IMR-90 (cell line): ENCODE results near the gene CLEC16A. TPM values are rescaled to one million over a fixed set of nuclear protein-coding genes. Genes with fewer than 3 reads are reported as not detected.

Experiments used
- ATAC-seq: fragments of 200-7000 bp; cut with Tn5 transposase; 2 replicates; pipeline ENCODE4 v1.9.1; 2020; ENCODE audit warnings: low read depth, mild to moderate bottlenecking, moderate library complexity
- BruUV-seq: library from RNA; stranded (reverse); fragments of 400-500 nt; replicated peaks from 2 replicates; lab custom pipeline; 2021; lab: Mats Ljungman, UMichigan
- CTCF ChIA-PET: fragments of 300-600 bp; formaldehyde crosslinking; extraction: SDS; loops from one replicate; lab custom pipeline; 2021; ENCODE audit warnings: antibody characterized with exemption; lab: Yijun Ruan, JAX
- POLR2A ChIA-PET: fragments of 300-600 bp; sonication (Branson Sonifier 250); formaldehyde crosslinking; loops from one replicate; lab custom pipeline; 2022; ENCODE audit warnings: antibody characterized with exemption; ENCODE audit not compliant: unreplicated experiment; lab: Charles Lee
- DNase-seq: peaks from one replicate; pipeline ENCODE4 v3.0.0; 2013
- H2AFZ ChIP-seq: replicated peaks from 2 replicates; pipeline ENCODE3; 2013; ENCODE audit warnings: low read length, mild to moderate bottlenecking; ENCODE audit not compliant: poor library complexity
- H2AK5ac ChIP-seq: 2 replicates; pipeline ENCODE4 v1.6.1; 2013; ENCODE audit warnings: low read depth, low read length, inconsistent platforms
- H2AK9ac ChIP-seq: replicated peaks from 2 replicates; pipeline ENCODE3; 2013; ENCODE audit warnings: mild to moderate bottlenecking, low read depth, low read length, moderate library complexity; ENCODE audit not compliant: poor library complexity
- H2BK120ac ChIP-seq: 2 replicates; pipeline ENCODE4 v1.6.1; 2013; ENCODE audit warnings: low read depth, low read length, inconsistent platforms
- H2BK15ac ChIP-seq: 3 replicates; pipeline ENCODE4 v1.6.1; 2013; ENCODE audit warnings: low read depth, low read length, inconsistent platforms
- H2BK20ac ChIP-seq: 2 replicates; pipeline ENCODE4 v1.6.1; 2013; ENCODE audit warnings: low read depth, mild to moderate bottlenecking, inconsistent platforms, low read length, moderate library complexity
- H2BK5ac ChIP-seq: 2 replicates; pipeline ENCODE4 v1.6.1; 2013; ENCODE audit warnings: mild to moderate bottlenecking, low read depth, low read length, inconsistent platforms; ENCODE audit not compliant: poor library complexity, severe bottlenecking
- H3K14ac ChIP-seq: replicated peaks from 2 replicates; pipeline ENCODE4 v1.6.1; 2013; ENCODE audit warnings: low read depth, low read length, inconsistent platforms
- H3K18ac ChIP-seq: 2 replicates; pipeline ENCODE4 v1.6.1; 2013; ENCODE audit warnings: low read depth, low read length, control low read depth
- H3K23ac ChIP-seq: 2 replicates; pipeline ENCODE4 v1.6.1; 2013; ENCODE audit warnings: low read depth, low read length, inconsistent platforms
- H3K27ac ChIP-seq: 2 replicates; pipeline ENCODE4 v1.5.1; 2013; ENCODE audit warnings: mild to moderate bottlenecking, control low read depth, low read length; ENCODE audit not compliant: insufficient read depth
- H3K27me3 ChIP-seq: 2 replicates; pipeline ENCODE4 v1.6.1; 2013; ENCODE audit warnings: low read length; ENCODE audit not compliant: control insufficient read depth, insufficient read depth
- H3K36me3 ChIP-seq: 2 replicates; pipeline ENCODE4 v1.6.1; 2013; ENCODE audit warnings: low read length, mixed read lengths; ENCODE audit not compliant: control insufficient read depth, insufficient read depth
- H3K4ac ChIP-seq: 2 replicates; pipeline ENCODE4 v1.6.1; 2013; ENCODE audit warnings: low read depth, low read length, inconsistent platforms
- H3K4me1 ChIP-seq: 2 replicates; pipeline ENCODE4 v1.6.1; 2013; ENCODE audit warnings: low read length, mixed read lengths; ENCODE audit not compliant: control insufficient read depth, insufficient read depth
- H3K4me2 ChIP-seq: 2 replicates; pipeline ENCODE4 v1.6.1; 2013; ENCODE audit warnings: low read depth, mild to moderate bottlenecking, control low read depth, low read length, moderate library complexity
- H3K4me3 ChIP-seq: 2 replicates; pipeline ENCODE4 v1.5.1; 2013; ENCODE audit warnings: low read depth, mild to moderate bottlenecking, control low read depth, low read length, moderate library complexity; ENCODE audit not compliant: insufficient read depth
- H3K56ac ChIP-seq: 2 replicates; pipeline ENCODE4 v1.6.1; 2013; ENCODE audit warnings: low read length, inconsistent platforms; ENCODE audit not compliant: insufficient read depth; ENCODE audit errors: extremely low read depth
- H3K79me1 ChIP-seq, 2 experiments: 2 replicates each; pipeline ENCODE4 v1.6.1; 2013; ENCODE audit warnings: low read length in 2 of 2, inconsistent platforms in 1 of 2, low read depth in 1 of 2
- H3K9ac ChIP-seq: 2 replicates; pipeline ENCODE4 v1.6.1; 2013; ENCODE audit warnings: low read depth, low read length, control low read depth
- H3K9me1 ChIP-seq: 2 replicates; pipeline ENCODE4 v1.6.1; 2013; ENCODE audit warnings: low read length, inconsistent platforms; ENCODE audit not compliant: insufficient read depth
- H3K9me3 ChIP-seq: 2 replicates; pipeline ENCODE4 v1.6.1; 2013; ENCODE audit warnings: low read length; ENCODE audit not compliant: control insufficient read depth, insufficient read depth
- H4K20me1 ChIP-seq: 2 replicates; pipeline ENCODE4 v1.6.1; 2013; ENCODE audit warnings: low read length, inconsistent platforms; ENCODE audit not compliant: insufficient read depth
- H4K5ac ChIP-seq: 2 replicates; pipeline ENCODE4 v1.6.1; 2013; ENCODE audit warnings: mild to moderate bottlenecking, low read depth, low read length, control low read depth
- H4K8ac ChIP-seq, 2 experiments: 2 replicates each; pipeline ENCODE4 v1.6.1; 2013; ENCODE audit warnings: low read depth in 2 of 2, low read length in 2 of 2, control low read depth in 1 of 2, inconsistent platforms in 1 of 2
- H4K91ac ChIP-seq: 2 replicates; pipeline ENCODE4 v1.6.1; 2013; ENCODE audit warnings: low read depth, low read length, inconsistent platforms; ENCODE audit not compliant: insufficient read depth
- CEBPB ChIP-seq: IDR thresholded peaks from 2 replicates; pipeline ENCODE4 v1.6.1; 2012; ENCODE audit warnings: low read depth, low read length, improper control_type of control experiment
- CHD1 ChIP-seq: IDR thresholded peaks from 2 replicates; pipeline ENCODE4 v1.6.1; 2012; ENCODE audit warnings: low read depth, low read length, improper control_type of control experiment
- FOS ChIP-seq: fragments of 150-350 bp; IDR thresholded peaks from 2 replicates; pipeline ENCODE4 v1.6.1; 2016; ENCODE audit warnings: low read depth, low read length
- MAFK ChIP-seq: IDR thresholded peaks from 2 replicates; pipeline ENCODE4 v1.6.1; 2012; ENCODE audit warnings: low read depth, low read length, improper control_type of control experiment
- MAZ ChIP-seq: IDR thresholded peaks from 2 replicates; pipeline ENCODE4 v1.6.1; 2012; ENCODE audit warnings: low read depth, mild to moderate bottlenecking, low read length, improper control_type of control experiment, moderate library complexity, borderline replicate concordance
- NFE2L2 ChIP-seq: fragments of 150-350 bp; IDR thresholded peaks from 2 replicates; pipeline ENCODE4 v1.6.1; 2016; ENCODE audit warnings: low read depth, mild to moderate bottlenecking, low read length
- POLR2A ChIP-seq: IDR thresholded peaks from 2 replicates; pipeline ENCODE4 v1.6.1; 2012; ENCODE audit warnings: mild to moderate bottlenecking, low read depth, low read length
- RCOR1 ChIP-seq: IDR thresholded peaks from 2 replicates; pipeline ENCODE4 v1.6.1; 2012; ENCODE audit warnings: mild to moderate bottlenecking, low read length, improper control_type of control experiment; ENCODE audit not compliant: insufficient replicate concordance
- RFX5 ChIP-seq: IDR thresholded peaks from 2 replicates; pipeline ENCODE4 v1.8.0; 2012; ENCODE audit warnings: low read depth, mild to moderate bottlenecking, low read length, moderate library complexity
- USF2 ChIP-seq: fragments of 150-350 bp; IDR thresholded peaks from 2 replicates; pipeline ENCODE4 v1.6.1; 2017; ENCODE audit warnings: mild to moderate bottlenecking, antibody characterized with exemption, low read length, low read depth
- WGBS, 2 experiments: methylation state at CpG; one replicate each; pipeline versions ENCODE4 v1.1.5 to v1.1.7; 2013; ENCODE audit warnings: missing lambda C conversion rate in 2 of 2; ENCODE audit not compliant: insufficient read length in 1 of 2; ENCODE audit errors: extremely low coverage in 2 of 2; 5-methylcytosine and 5-hydroxymethylcytosine counted together
- dilution Hi-C: fragments of 300-500 bp; cut with HindIII; formaldehyde crosslinking; loops from one replicate; pipeline ENCODE4 v1.14.3; 2018; ENCODE audit warnings: low sequenced_read_pairs; ENCODE audit not compliant: unreplicated experiment
- in situ Hi-C: fragments of 300-500 bp; cut with MboI; formaldehyde crosslinking; loops from 3 replicates; pipeline ENCODE4 v1.14.3; 2019; ENCODE audit warnings: low sequenced_read_pairs, inconsistent platforms, mixed read lengths
- intact Hi-C: fragments of 100-400 bp; cut with micrococcal nuclease; formaldehyde crosslinking; loops from 2 replicates; pipeline ENCODE4 v1.10.0; 2022
- polyA plus RNA-seq, 3 experiments: library from polyadenylated mRNA; depleted of rRNA; stranded (reverse); fragments of >200 nt; gene quantifications; 2 replicates each; pipeline ENCODE4 v1.2.3, GENCODE V29; 2012; ENCODE audit warnings: low replicate concordance in 1 of 3
- total RNA-seq: library from RNA; depleted of rRNA; stranded (reverse); fragments of >200 nt; gene quantifications from 2 replicates; pipeline ENCODE4 v1.2.3, GENCODE V29; 2012
- TF ChIP-seq, protein P1 (sequence below): conservative IDR thresholded peaks from 2 replicates; pipeline ENCODE4 v1.5.1; 2012; ENCODE audit warnings: mild to moderate bottlenecking, low read depth, low read length, improper control_type of control experiment

Gene CLEC16A
- total and polyA plus RNA-seq, 2 of the 4 experiments (the other 2 are of a cell fraction) = 15.9 to 16.5 TPM

- no peak overlapping the region for H3K23ac ChIP-seq
- no peak overlapping the region for H3K4me3 ChIP-seq
- H4K5ac ChIP-seq = peak overlapping the region; percentile 26
- H2AK5ac ChIP-seq = peak overlapping the region; percentile 96
- peaks cover 51% of the 10 kb centered on the region for H3K9me1 ChIP-seq
- H3K9ac ChIP-seq = no peak overlapping the region
- no peak overlapping the region for H2AFZ ChIP-seq
- peak overlapping the region; percentile 43 for H3K18ac ChIP-seq
- no peaks in the 10 kb centered on the region for H3K9me3 ChIP-seq
- H2BK120ac ChIP-seq = peak overlapping the region; percentile 94
- peaks cover 5% of the 10 kb centered on the region; the same call in 1 of the 2 replicates for H4K20me1 ChIP-seq
- no peak overlapping the region for H3K56ac ChIP-seq
- H3K4ac ChIP-seq = peak overlapping the region; percentile 96
- H4K8ac ChIP-seq = peak overlapping the region; percentile 43 to 61; a peak in 3 of 4 replicates
- H3K4me1 ChIP-seq = peaks cover 51% of the 10 kb centered on the region
- no peaks in the 10 kb centered on the region for H3K27me3 ChIP-seq
- BruUV-seq = no TSS peak
- H4K91ac ChIP-seq = peak overlapping the region; percentile 91
- H2BK20ac ChIP-seq = peak overlapping the region; percentile 47; the same call in 1 of the 2 replicates
- WGBS, 2 experiments = no CpG with 5 or more reads among the region's 2 CpGs
- no peak for DNase-seq
- CTCF ChIA-PET = interaction anchor here (1.3 kb wide), 1 partner anchor 119 kb away, joined by 3 read pairs; no protein-coding TSS in a partner anchor
- peak overlapping the region; percentile 51 for H2BK5ac ChIP-seq
- H3K4me2 ChIP-seq = no peak overlapping the region
- intact Hi-C loops (no loop called here), dilution Hi-C loops (no loop called here), in situ Hi-C loops (no loop called here)
- TF ChIP-seq POLR2A (no peak), MAZ (no peak), NFE2L2 (no peak), RFX5 (no peak), CEBPB (no peak), CHD1 (no peak), USF2 (no peak), FOS (no peak), MAFK (no peak), RCOR1 (no peak)
- TF ChIP-seq, protein P1, sequence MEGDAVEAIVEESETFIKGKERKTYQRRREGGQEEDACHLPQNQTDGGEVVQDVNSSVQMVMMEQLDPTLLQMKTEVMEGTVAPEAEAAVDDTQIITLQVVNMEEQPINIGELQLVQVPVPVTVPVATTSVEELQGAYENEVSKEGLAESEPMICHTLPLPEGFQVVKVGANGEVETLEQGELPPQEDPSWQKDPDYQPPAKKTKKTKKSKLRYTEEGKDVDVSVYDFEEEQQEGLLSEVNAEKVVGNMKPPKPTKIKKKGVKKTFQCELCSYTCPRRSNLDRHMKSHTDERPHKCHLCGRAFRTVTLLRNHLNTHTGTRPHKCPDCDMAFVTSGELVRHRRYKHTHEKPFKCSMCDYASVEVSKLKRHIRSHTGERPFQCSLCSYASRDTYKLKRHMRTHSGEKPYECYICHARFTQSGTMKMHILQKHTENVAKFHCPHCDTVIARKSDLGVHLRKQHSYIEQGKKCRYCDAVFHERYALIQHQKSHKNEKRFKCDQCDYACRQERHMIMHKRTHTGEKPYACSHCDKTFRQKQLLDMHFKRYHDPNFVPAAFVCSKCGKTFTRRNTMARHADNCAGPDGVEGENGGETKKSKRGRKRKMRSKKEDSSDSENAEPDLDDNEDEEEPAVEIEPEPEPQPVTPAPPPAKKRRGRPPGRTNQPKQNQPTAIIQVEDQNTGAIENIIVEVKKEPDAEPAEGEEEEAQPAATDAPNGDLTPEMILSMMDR = no peak
- no peak for ATAC-seq
- POLR2A ChIA-PET = no interaction called here
- peaks cover 0 to 55% of the 10 kb centered on the region in 2 experiments for H3K79me1 ChIP-seq
- H2AK9ac ChIP-seq = peak overlapping the region; percentile 38
- H3K36me3 ChIP-seq = no peaks in the 10 kb centered on the region
- peak overlapping the region; percentile 27 for H3K27ac ChIP-seq
- H2BK15ac ChIP-seq = peak overlapping the region; percentile 61; the same call in 2 of the 3 replicates
- 0 out of 2 replicates have a peak overlapping the region, but pooled peaks have one; percentile 1 for H3K14ac ChIP-seq
Measured at GRCh38 chr16:11082860-11083388, 138.6 kb downstream of the CLEC16A start.
